Prostate gland (tissue), 2 donors: ENCODE data around the gene SMIM1.

Experiments used
- CTCF ChIP-seq, 4 experiments: fragments of 200-600 bp in 2 of 4; fragments of 450-650 bp in 2 of 4; sonication (generic) in 2 of 4; IDR thresholded peaks; 1 replicate in 3 of 4; 2 replicates in 1 of 4; pipeline ENCODE4 v1.5.1; 2016 to 2019; ENCODE audit warnings: antibody characterized with exemption in 4 of 4, mild to moderate bottlenecking in 2 of 4, moderate library complexity in 2 of 4
- POLR2A ChIP-seq: fragments of 450-650 bp; IDR thresholded peaks from one replicate; pipeline ENCODE4 v1.6.1; 2016; ENCODE audit warnings: antibody characterized with exemption, mild to moderate bottlenecking
- POLR2AphosphoS5 ChIP-seq: sonication (generic); formaldehyde crosslinking; IDR thresholded peaks from one replicate; pipeline ENCODE4 v1.6.1; 2017; ENCODE audit warnings: antibody characterized with exemption

- TF ChIP-seq CTCF (IDR thresholded peaks at IDR 0.05): no peak
- TF ChIP-seq POLR2AphosphoS5: no peak
- TF ChIP-seq POLR2A: no peak
Measured at GRCh38 chr1:3744646-3745045, 27.9 kb upstream of the SMIM1 start.
